ENCODE data around the gene DPP6. TPM values are rescaled to one million over a fixed set of nuclear protein-coding genes. Genes with fewer than 3 reads are reported as not detected.

Gene DPP6
- total RNA-seq, 2 experiments from 2014 or later, result not detected

GRCh38 chr7:154735766-154736165 is 683.6 kb downstream of the DPP6 start:
- POLR2A ChIA-PET, result no interaction called here

DNA sequence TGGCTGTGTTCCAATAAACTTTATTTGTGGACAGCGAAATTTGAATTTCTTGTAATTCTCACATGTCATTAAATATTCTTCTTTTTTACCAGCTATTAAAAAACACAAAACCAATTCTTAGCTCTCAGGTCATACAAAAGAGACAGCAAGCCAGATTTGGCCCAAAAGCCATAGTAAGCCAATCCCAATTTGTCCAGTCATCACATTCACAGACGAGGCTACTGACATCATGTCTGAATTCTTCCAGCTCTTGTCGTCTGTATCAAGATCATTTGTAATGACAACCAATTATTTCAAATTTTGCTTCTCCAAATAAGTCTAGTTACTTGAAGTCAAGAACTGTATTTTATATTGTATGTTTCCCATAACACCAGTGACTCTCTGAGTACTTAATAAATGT is 684.2 kb downstream of the DPP6 start:
- no peaks in the 10 kb centered on the region for H3K27me3 ChIP-seq (ENCODE audit: control insufficient read depth in 1 of 2, insufficient read depth in 2 of 2, low read length in 2 of 2)
- H3K36me3 ChIP-seq (ENCODE audit: insufficient read depth, low read length), result no peaks in the 10 kb centered on the region
- ChIA-PET POLR2A (no interaction called here), CTCF (no interaction called here)
- Mint-ChIP-seq H3K27me3 (no peaks in the 10 kb centered on the region), H3K27ac (no peak overlapping the region), H3K9me3 (no peaks in the 10 kb centered on the region), H3K4me3 (no peak overlapping the region), H3K4me1 (ENCODE audit: low read depth) (no peaks in the 10 kb centered on the region), H3K36me3 (ENCODE audit: low read depth) (no peaks in the 10 kb centered on the region)
- H3K27ac ChIP-seq (ENCODE audit: low read depth in 1 of 2, low read length in 2 of 2), result no peak overlapping the region
- no peak overlapping the region for H3K4me3 ChIP-seq (ENCODE audit: low read length)
- intact Hi-C loops (cut with DNase I, micrococcal nuclease), result no loop called here
- TF ChIP-seq, protein P1, sequence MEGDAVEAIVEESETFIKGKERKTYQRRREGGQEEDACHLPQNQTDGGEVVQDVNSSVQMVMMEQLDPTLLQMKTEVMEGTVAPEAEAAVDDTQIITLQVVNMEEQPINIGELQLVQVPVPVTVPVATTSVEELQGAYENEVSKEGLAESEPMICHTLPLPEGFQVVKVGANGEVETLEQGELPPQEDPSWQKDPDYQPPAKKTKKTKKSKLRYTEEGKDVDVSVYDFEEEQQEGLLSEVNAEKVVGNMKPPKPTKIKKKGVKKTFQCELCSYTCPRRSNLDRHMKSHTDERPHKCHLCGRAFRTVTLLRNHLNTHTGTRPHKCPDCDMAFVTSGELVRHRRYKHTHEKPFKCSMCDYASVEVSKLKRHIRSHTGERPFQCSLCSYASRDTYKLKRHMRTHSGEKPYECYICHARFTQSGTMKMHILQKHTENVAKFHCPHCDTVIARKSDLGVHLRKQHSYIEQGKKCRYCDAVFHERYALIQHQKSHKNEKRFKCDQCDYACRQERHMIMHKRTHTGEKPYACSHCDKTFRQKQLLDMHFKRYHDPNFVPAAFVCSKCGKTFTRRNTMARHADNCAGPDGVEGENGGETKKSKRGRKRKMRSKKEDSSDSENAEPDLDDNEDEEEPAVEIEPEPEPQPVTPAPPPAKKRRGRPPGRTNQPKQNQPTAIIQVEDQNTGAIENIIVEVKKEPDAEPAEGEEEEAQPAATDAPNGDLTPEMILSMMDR (IDR thresholded peaks at IDR 0.05), result no peak
- ATAC-seq (ENCODE audit: poor library complexity) (no peak), DNase-seq (no peak)
- no peaks in the 10 kb centered on the region for H3K4me1 ChIP-seq (ENCODE audit: insufficient read depth, low read length)
- peaks cover 0 to 17% of the 10 kb centered on the region in 2 experiments for H3K9me3 ChIP-seq (ENCODE audit: control insufficient read depth in 1 of 2, insufficient read depth in 1 of 2, low read length in 2 of 2)

More at GRCh38 chr7:154735766-154736165, 683.6 kb downstream of the DPP6 start:
- H3K27me3 Mint-ChIP-seq, result no peaks in the 10 kb centered on the region
- H3K9me3 Mint-ChIP-seq, result no peaks in the 10 kb centered on the region
- no peaks in the 10 kb centered on the region for H3K4me1 ChIP-seq (ENCODE audit: insufficient read depth, low read length)
- ATAC-seq (ENCODE audit: poor library complexity), result no peak
- no peak overlapping the region for H3K4me3 Mint-ChIP-seq
- CTCF ChIA-PET, result no interaction called here
- H3K4me1 Mint-ChIP-seq (ENCODE audit: low read depth), result no peaks in the 10 kb centered on the region
- TF ChIP-seq, protein P1 (IDR thresholded peaks at IDR 0.05), result no peak
- peaks cover 0 to 17% of the 10 kb centered on the region in 2 experiments for H3K9me3 ChIP-seq (ENCODE audit: control insufficient read depth in 1 of 2, insufficient read depth in 1 of 2, low read length in 2 of 2)
- H3K4me3 ChIP-seq (ENCODE audit: low read length), result no peak overlapping the region
- H3K27ac Mint-ChIP-seq, result no peak overlapping the region
- intact Hi-C loops (cut with DNase I, micrococcal nuclease), result no loop called here
- no peak for DNase-seq
- H3K27me3 ChIP-seq (ENCODE audit: control insufficient read depth in 1 of 2, insufficient read depth in 2 of 2, low read length in 2 of 2), result no peaks in the 10 kb centered on the region
- H3K27ac ChIP-seq (ENCODE audit: low read depth in 1 of 2, low read length in 2 of 2), result no peak overlapping the region
- H3K36me3 ChIP-seq (ENCODE audit: insufficient read depth, low read length), result no peaks in the 10 kb centered on the region
- no peaks in the 10 kb centered on the region for H3K36me3 Mint-ChIP-seq (ENCODE audit: low read depth)

GRCh38 chr7:154738216-154738615 is 686.0 kb downstream of the DPP6 start:
- Mint-ChIP-seq H3K27me3 (peaks cover 2% of the 10 kb centered on the region), H3K9me3 (no peaks in the 10 kb centered on the region), H3K4me1 (ENCODE audit: low read depth) (no peaks in the 10 kb centered on the region), H3K4me3 (no peak overlapping the region), H3K27ac (no peak overlapping the region), H3K36me3 (ENCODE audit: low read depth) (no peaks in the 10 kb centered on the region)
- no peak for ATAC-seq (ENCODE audit: poor library complexity)
- no peaks in the 10 kb centered on the region for H3K4me1 ChIP-seq (ENCODE audit: insufficient read depth, low read length)
- intact Hi-C loops (cut with DNase I, micrococcal nuclease), result no loop called here
- ChIA-PET POLR2A (no interaction called here), CTCF (no interaction called here)
- TF ChIP-seq, protein P1 (IDR thresholded peaks at IDR 0.05), result no peak
- H3K9me3 ChIP-seq (ENCODE audit: control insufficient read depth in 1 of 2, insufficient read depth in 1 of 2, low read length in 2 of 2), result peaks cover 0 to 11% of the 10 kb centered on the region in 2 experiments
- H3K4me3 ChIP-seq (ENCODE audit: low read length), result no peak overlapping the region
- H3K27me3 ChIP-seq (ENCODE audit: control insufficient read depth in 1 of 2, insufficient read depth in 2 of 2, low read length in 2 of 2), result peaks cover 0 to 3% of the 10 kb centered on the region in 2 experiments
- H3K36me3 ChIP-seq (ENCODE audit: insufficient read depth, low read length), result no peaks in the 10 kb centered on the region
- no peak overlapping the region for H3K27ac ChIP-seq (ENCODE audit: low read depth in 1 of 2, low read length in 2 of 2)
- DNase-seq, result no peak

Data from CD4-positive, alpha-beta T cell (primary cell).